Neural progenitor cell (in vitro differentiated cells): ENCODE data around the gene ST7. TPM values are rescaled to one million over a fixed set of nuclear protein-coding genes. Genes with fewer than 3 reads are reported as not detected.

ENCODE experiments used
- DNase-seq: peaks from one replicate; pipeline ENCODE4 v3.0.0-alpha.2; 2016; ENCODE audit warnings: low spot score
- H2AFZ ChIP-seq: fragments of 200-600 bp; sonication (generic); replicated peaks from 2 replicates; pipeline ENCODE4 v1.6.1; 2016; ENCODE audit warnings: antibody characterized with exemption
- H3F3A ChIP-seq: fragments of 200-600 bp; sonication (generic); 2 replicates; pipeline ENCODE4 v1.6.1; 2016; ENCODE audit warnings: antibody characterized with exemption, low read depth
- H3K27ac ChIP-seq: fragments of 200-600 bp; sonication (generic); 2 replicates; pipeline ENCODE4 v1.5.1; 2016; ENCODE audit warnings: mild to moderate bottlenecking
- H3K27me3 ChIP-seq: fragments of 200-600 bp; sonication (generic); 2 replicates; pipeline ENCODE4 v1.6.1; 2016; ENCODE audit warnings: mild to moderate bottlenecking, moderate library complexity
- H3K36me3 ChIP-seq: fragments of 200-600 bp; sonication (generic); 2 replicates; pipeline ENCODE4 v1.5.1; 2016
- H3K4me1 ChIP-seq: fragments of 200-600 bp; sonication (generic); 2 replicates; pipeline ENCODE4 v1.6.1; 2016; ENCODE audit warnings: mixed run types
- H3K4me2 ChIP-seq: fragments of 200-600 bp; sonication (generic); 2 replicates; pipeline ENCODE4 v1.6.1; 2016
- H3K4me3 ChIP-seq: fragments of 200-600 bp; sonication (generic); 2 replicates; pipeline ENCODE4 v1.5.1; 2016
- H3K79me2 ChIP-seq: fragments of 200-600 bp; sonication (generic); 2 replicates; pipeline ENCODE4 v1.6.1; 2016; ENCODE audit warnings: low read depth
- H3K9ac ChIP-seq: fragments of 200-600 bp; sonication (generic); 2 replicates; pipeline ENCODE4 v1.6.1; 2016
- H3K9me3 ChIP-seq: fragments of 200-600 bp; sonication (generic); 2 replicates; pipeline ENCODE4 v1.5.1; 2016; ENCODE audit warnings: low read depth
- H4K20me1 ChIP-seq: fragments of 200-600 bp; sonication (generic); 2 replicates; pipeline ENCODE4 v1.6.1; 2016; ENCODE audit warnings: low read depth
- H3K27ac Mint-ChIP-seq: 3 replicates; pipeline ENCODE4 v1.8.0; 2021; ENCODE audit warnings: mixed read lengths
- H3K27me3 Mint-ChIP-seq: 2 replicates; pipeline ENCODE4 v1.8.0; 2022; ENCODE audit warnings: low read depth, mild to moderate bottlenecking, inconsistent platforms, moderate library complexity, mixed read lengths; ENCODE audit not compliant: insufficient read depth
- H3K36me3 Mint-ChIP-seq: 3 replicates; pipeline ENCODE4 v1.8.0; 2021; ENCODE audit warnings: mixed read lengths
- H3K4me1 Mint-ChIP-seq: 3 replicates; pipeline ENCODE4 v1.8.0; 2021; ENCODE audit warnings: mixed read lengths
- H3K4me3 Mint-ChIP-seq: 3 replicates; pipeline ENCODE4 v1.8.0; 2021; ENCODE audit warnings: mild to moderate bottlenecking, moderate library complexity, mixed read lengths
- H3K9me3 Mint-ChIP-seq: 3 replicates; pipeline ENCODE4 v1.8.0; 2020; ENCODE audit warnings: mixed read lengths
- CTCF ChIP-seq: fragments of 200-600 bp; sonication (generic); IDR thresholded peaks from 2 replicates; pipeline ENCODE4 v1.5.1; 2017; ENCODE audit warnings: antibody characterized with exemption, mild to moderate bottlenecking
- EZH2 ChIP-seq: fragments of 200-600 bp; sonication (generic); IDR thresholded peaks from 2 replicates; pipeline ENCODE4 v1.6.1; 2017; ENCODE audit warnings: antibody characterized with exemption, mild to moderate bottlenecking, moderate library complexity
- EZH2phosphoT487 ChIP-seq: fragments of 200-600 bp; sonication (generic); IDR thresholded peaks from 2 replicates; pipeline ENCODE4 v1.6.1; 2017; ENCODE audit warnings: antibody characterized with exemption
- total RNA-seq: library from RNA; depleted of rRNA; stranded (reverse); fragments of >200 nt; gene quantifications from 2 replicates; pipeline ENCODE4 v1.2.3, GENCODE V29; 2015; ENCODE audit warnings: low replicate concordance

The ST7 gene
- total RNA-seq, 1 donor from 2014 or later: 5.8 TPM

DNA sequence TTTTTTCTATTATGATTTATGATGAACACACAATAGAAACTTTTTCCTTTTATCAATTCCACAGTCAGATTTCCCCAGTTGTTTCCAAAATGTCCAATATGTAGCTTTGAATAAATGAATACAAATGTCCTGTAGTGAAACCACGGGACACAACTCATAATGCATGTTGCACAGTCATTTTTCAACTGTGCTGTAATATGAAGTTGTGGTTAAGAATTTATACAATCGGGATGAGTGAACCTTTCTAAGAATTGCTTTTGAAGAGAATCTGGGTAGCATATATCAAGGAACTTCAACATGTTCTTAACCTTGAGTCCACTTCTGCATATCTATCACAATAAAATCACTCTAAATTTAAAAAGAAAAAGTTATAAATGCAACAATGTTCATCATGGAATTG is 14.6 kb upstream of the ST7 start:
- no peaks in the 10 kb centered on the region for H3K9me3 Mint-ChIP-seq
- H3K4me2 ChIP-seq: no peak overlapping the region
- H3K4me3 Mint-ChIP-seq: no peak overlapping the region
- no peaks in the 10 kb centered on the region for H4K20me1 ChIP-seq
- H3F3A ChIP-seq: no peaks in the 10 kb centered on the region
- no peak overlapping the region for H3K27ac ChIP-seq
- no peaks in the 10 kb centered on the region for H3K36me3 ChIP-seq
- no peaks in the 10 kb centered on the region for H3K4me1 Mint-ChIP-seq
- no peak overlapping the region for H3K4me3 ChIP-seq
- H3K9ac ChIP-seq: no peak overlapping the region
- H3K79me2 ChIP-seq: no peaks in the 10 kb centered on the region
- H3K9me3 ChIP-seq: no peaks in the 10 kb centered on the region
- no peaks in the 10 kb centered on the region for H3K27me3 ChIP-seq
- H3K27me3 Mint-ChIP-seq: no peaks in the 10 kb centered on the region
- H2AFZ ChIP-seq: no peak overlapping the region
- H3K4me1 ChIP-seq: no peaks in the 10 kb centered on the region
- DNase-seq: no peak
- no peaks in the 10 kb centered on the region for H3K36me3 Mint-ChIP-seq
- no peak overlapping the region for H3K27ac Mint-ChIP-seq
- TF ChIP-seq CTCF (no peak), EZH2 (no peak), EZH2phosphoT487 (no peak)

DNA sequence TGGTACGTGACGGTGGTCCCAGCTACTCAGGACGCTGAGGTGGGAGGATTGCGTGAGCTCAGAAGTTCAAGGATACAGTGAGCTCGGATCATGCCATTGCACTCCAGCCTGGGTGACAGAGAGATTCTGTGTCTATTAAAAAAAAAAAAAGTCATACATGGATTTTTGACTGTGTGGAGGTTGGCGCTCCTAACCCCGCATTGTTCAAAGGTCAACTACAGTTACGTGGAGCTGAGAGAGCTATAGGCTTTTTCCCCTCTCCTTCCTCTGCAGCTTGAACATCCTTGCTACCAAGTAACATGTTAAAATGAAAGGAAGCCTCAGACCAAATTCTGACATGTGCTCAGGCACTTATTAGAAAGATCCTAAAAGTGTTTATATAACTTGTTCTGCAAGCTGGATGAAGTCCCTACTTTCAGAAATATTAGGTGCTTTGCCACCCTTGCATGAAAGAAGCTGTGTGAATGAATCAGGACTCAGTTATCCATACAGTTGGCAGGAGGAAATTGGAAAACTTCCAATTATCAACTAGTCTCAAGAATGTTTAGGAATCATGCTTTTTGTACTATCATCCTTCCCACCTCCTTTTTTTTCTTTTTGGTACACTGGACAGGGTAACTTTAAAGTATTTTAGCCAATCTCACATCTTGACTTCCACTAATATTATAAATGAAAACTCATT is 12.5 kb upstream of the ST7 start:
- no peaks in the 10 kb centered on the region for H3F3A ChIP-seq
- no peak overlapping the region for H3K9ac ChIP-seq
- no peak overlapping the region for H3K4me3 ChIP-seq
- H2AFZ ChIP-seq: no peak overlapping the region
- Mint-ChIP-seq H3K9me3 (no peaks in the 10 kb centered on the region), H3K4me1 (no peaks in the 10 kb centered on the region), H3K27me3 (no peaks in the 10 kb centered on the region), H3K27ac (no peak overlapping the region), H3K36me3 (no peaks in the 10 kb centered on the region), H3K4me3 (no peak overlapping the region)
- no peaks in the 10 kb centered on the region for H3K4me1 ChIP-seq
- no peaks in the 10 kb centered on the region for H3K36me3 ChIP-seq
- no peaks in the 10 kb centered on the region for H3K27me3 ChIP-seq
- TF ChIP-seq EZH2 (no peak), CTCF (no peak), EZH2phosphoT487 (no peak)
- H4K20me1 ChIP-seq: no peaks in the 10 kb centered on the region
- no peaks in the 10 kb centered on the region for H3K9me3 ChIP-seq
- H3K79me2 ChIP-seq: no peaks in the 10 kb centered on the region
- no peak for DNase-seq
- H3K27ac ChIP-seq: no peak overlapping the region
- no peak overlapping the region for H3K4me2 ChIP-seq

GRCh38 chr7:116942504-116942903 is 10.8 kb upstream of the ST7 start:
- H2AFZ ChIP-seq: no peak overlapping the region
- H4K20me1 ChIP-seq: no peaks in the 10 kb centered on the region
- Mint-ChIP-seq H3K4me1 (no peaks in the 10 kb centered on the region), H3K27me3 (no peaks in the 10 kb centered on the region), H3K9me3 (no peaks in the 10 kb centered on the region), H3K36me3 (no peaks in the 10 kb centered on the region), H3K4me3 (no peak overlapping the region), H3K27ac (no peak overlapping the region)
- no peaks in the 10 kb centered on the region for H3K79me2 ChIP-seq
- no peak overlapping the region for H3K27ac ChIP-seq
- no peaks in the 10 kb centered on the region for H3K4me1 ChIP-seq
- no peak overlapping the region for H3K4me3 ChIP-seq
- H3K9ac ChIP-seq: peak overlapping the region; percentile 21
- no peak overlapping the region for H3K4me2 ChIP-seq
- DNase-seq: no peak
- H3F3A ChIP-seq: no peaks in the 10 kb centered on the region
- H3K27me3 ChIP-seq: no peaks in the 10 kb centered on the region
- no peak for TF ChIP-seq EZH2phosphoT487
- no peak for TF ChIP-seq CTCF
- no peak for TF ChIP-seq EZH2
- H3K9me3 ChIP-seq: no peaks in the 10 kb centered on the region
- no peaks in the 10 kb centered on the region for H3K36me3 ChIP-seq
